ENCODE results near the gene MTUS2.

DNA sequence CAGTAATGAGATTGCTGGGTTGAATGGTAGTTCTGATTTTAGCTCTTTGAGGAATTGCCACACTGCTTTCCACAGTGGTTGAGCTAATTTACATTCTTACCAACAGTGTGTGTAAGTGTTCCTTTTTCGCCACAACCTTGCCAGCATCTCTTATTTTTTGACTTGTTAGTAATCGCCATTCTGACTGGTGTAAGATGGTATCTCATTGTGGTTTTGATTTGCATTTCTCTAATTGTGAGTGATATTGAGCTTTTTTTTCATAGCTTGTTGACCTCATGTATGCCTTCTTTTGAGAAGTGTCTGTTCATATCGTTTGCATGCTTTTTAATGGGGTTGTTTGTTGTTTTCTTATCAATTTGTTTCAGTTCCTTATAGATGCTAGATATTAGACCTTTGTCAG lies 245.0 kb downstream of the MTUS2 start:
- TF ChIP-seq POLR2A (IDR thresholded peaks at IDR 0.05) (no peak), CTCF (IDR thresholded peaks at IDR 0.05) (no peak)

Data from body of pancreas (tissue), 4 donors.